NCI-H146 (cell line): ENCODE results near the gene RCSD1.

Experiments used
- DNase-seq: peaks from one replicate; lab custom pipeline; 2025; lab: John Stamatoyannopoulos, UW

RCSD1 gene

DNA sequence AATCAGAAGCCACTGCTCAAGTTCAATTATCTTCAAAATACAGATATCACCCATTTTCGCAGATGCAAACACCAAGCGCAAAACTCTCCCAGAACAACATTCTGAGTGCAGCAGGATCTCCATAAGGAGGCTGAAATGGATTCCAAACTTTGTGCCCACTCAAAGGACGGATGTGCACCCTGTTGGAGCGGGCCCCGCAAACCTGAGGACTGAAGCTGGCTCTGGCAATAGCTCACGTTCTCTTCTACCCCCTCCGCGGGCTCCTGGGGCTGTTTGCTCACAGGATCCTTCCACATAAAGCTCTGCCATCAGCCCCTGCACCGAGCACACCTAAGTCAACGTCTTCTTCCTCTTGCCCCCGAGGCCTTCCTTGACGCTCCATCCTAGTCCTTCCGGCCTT, 11.7 kb upstream of the RCSD1 start:
- no peak for DNase-seq

DNA sequence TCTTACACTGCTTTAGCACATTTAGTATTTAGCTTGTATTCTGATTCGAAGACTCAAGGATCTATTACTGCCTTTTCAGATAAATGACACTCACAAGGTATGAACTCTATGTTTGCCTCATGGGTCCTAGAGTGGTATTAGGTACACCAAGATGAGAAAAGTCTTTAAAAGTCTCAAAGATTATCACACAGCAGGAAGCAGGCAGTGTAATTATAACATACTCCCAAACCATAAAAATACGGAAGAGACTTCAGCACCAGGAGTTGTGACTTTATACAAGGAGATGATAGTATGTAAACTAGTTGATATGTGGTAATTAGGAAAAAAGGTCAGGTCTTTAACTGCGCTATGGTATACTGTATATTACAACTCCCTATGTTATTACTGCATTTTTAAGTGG, 11.2 kb upstream of the RCSD1 start:
- no peak for DNase-seq

DNA sequence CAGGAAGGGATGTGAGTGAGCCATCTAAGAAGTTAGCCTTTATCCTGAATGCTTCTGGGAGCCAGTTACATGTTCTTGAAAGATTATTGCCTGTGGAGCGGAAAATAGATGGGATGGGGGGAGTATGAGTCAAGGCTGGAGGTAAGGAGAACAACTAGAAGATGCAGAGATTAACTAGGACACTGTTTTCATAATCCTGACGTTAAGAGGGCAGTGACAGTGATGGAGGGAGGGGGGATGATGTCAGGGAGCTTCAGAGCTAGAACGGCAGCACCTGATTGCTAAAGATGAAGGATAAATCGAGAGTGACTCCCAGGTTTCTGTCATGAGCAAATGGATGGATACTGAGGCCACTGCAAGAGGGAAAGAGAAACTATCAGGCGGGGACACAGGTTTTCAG, 10.0 kb upstream of the RCSD1 start:
- DNase-seq: no peak

DNA sequence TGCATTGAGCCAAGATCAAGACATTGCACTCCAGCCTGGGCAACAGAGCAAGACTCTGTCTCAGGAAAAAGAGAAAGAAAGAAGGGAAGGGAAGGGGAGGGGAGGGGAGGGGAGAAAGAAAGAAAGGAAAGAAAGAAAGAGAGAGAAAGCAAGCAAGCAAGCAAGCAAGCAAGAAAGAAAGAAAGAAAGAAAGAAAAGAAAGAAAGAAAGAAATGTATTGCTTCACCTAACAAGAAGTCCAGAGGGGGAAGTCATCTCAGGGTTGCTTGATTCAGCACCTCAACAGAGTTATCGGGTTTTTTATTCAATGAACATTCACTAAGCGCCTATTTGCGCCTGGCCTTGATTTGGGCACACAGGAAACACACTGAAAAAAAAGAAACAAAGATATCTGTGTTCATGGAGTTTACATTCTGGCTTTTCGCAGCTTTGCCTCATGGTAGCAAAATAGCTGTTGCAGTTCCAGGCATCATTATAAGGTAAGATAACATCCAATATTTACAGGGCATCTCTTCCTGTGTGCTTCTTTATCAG, 8.2 kb upstream of the RCSD1 start:
- DNase-seq: no peak

DNA sequence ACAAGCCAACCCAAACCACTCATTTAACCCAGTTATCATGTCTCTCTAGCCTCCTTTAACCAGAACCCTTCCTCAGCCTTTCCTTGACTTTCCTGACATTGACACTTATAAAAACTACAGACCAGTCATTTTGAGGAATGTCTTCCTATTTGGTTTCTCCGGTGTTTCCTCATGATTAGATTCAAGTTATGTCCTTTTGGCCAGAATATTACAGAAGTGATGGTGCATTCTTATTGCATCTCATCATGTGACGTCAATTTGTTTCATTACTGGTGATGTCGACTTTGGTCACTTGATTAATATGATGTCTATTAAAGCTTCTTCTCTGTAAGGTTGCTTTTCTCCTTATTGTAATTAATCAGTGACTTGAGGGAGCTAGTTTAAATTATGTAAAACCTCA, 6.1 kb upstream of the RCSD1 start:
- no peak for DNase-seq

DNA sequence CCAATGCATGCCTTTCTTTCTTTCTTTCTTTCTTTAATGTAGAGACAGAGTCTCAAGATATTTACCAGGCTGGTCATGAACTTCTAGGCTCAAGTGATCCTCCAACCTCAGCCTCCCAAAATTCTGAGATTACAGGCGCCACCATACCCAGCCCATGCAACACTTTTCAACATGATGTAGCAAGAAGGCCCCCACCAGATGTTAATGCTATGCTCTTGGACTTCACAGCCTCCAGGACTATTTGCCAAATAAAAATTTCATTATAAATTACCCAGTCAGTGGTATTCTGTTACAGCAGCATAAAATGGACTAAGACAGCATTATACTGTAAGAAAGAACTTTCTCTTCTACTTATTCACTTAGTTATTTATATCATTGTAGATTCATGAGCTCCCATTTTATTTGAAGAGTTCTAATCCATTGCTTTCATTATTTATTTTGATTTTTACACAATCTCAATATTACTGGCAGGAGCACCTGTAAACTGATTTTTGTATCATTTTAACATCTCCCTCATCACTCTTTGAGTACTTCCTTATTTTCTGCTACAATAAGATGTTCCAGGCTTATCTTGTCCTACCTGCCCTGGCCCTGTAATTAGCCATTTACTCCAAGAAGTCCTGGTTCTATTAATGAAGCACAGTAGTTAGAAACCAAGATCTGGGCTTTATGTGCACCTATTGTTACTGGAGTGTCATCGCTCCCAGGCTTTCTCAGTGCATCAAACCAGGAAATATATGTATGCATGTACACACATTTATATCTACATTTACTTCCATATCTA, 4.8 kb upstream of the RCSD1 start:
- DNase-seq: no peak

DNA sequence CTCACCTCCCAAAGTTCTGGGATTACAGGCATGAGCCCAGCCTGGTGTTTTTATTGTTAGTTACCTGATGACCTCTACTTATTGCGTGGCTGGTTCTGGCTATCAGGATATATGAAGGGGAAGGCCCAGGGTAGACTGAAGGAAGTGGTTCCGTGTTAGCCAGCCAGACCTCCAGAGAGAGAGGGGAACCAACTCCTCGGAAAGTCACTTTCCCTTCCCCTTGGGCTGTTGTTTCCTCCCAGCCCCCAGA, 2.5 kb upstream of the RCSD1 start:
- DNase-seq: no peak

DNA sequence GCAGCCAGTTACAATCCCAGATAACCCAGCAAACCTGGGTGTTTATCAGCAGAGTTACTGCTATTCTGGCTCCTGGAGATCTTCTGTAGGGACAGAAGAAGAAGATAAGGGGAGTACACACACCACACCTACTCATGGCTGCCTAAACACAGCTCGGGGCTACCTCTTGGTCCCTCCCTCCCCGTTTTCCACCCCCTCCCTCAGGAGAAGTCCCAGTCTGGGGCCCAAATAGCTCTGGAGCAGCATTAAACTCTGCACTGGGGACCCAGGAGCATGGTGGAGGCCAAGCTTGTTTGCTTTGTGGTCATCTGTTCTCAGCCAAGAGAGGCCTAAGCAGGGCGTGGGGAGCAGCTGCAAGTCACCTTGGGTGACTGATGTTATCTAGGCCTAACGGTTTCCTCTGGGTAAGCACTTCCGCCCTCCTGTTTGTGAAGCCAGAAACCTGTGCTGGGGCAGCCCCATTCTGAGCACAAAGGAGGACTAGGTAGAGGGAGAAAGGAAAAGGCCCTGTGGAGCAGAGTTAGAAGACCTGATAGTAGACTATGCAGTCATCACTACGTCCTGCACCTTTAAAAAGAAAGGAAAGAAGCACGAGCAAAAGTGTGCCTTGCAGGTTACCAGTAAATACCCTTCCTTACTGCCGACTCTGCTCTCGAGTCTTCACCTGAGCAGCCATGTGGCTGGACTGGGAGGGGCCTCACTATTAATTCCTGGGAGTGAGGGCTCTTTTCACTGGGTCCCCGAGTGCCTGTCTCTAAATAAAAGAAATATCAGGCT, 2.0 kb upstream of the RCSD1 start:
- DNase-seq: no peak

DNA sequence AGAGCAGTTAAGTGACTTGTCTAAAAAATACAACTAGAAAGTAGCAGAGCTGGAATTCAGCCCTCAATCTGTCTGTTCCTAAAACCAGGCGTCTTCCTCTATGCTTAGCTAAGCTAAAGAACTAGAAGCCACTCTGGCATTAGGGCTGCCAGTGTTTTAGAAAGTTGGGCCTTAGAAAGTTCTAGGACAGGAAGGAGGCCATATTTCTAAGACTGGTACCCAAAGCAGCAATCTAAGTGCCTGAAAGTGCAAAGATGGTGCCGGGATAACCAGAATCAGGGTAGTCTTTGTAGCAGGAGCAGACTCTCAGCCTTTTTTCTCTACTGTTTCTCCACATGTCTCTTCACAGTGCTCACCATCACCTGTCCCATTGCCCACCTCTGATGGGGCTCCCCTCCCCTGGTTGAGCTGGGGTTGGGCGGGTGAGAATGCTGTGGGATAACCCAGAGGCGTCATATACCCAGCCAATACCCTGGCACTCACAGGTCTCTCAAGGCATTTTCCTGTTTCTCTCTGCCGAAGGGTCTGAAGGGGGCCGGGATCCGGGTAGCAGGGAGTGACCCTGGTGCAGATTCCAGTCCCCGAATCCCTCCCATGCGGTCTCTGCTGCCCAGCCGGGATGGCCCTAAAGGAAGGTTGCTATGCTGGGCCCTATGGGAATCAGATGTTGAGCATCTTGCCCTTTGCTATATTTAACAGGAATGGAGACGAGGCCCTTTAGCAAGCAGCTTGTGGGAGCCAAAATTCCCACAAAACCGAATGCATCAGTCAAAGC, 1.1 kb upstream of the RCSD1 start:
- DNase-seq: no peak

DNA sequence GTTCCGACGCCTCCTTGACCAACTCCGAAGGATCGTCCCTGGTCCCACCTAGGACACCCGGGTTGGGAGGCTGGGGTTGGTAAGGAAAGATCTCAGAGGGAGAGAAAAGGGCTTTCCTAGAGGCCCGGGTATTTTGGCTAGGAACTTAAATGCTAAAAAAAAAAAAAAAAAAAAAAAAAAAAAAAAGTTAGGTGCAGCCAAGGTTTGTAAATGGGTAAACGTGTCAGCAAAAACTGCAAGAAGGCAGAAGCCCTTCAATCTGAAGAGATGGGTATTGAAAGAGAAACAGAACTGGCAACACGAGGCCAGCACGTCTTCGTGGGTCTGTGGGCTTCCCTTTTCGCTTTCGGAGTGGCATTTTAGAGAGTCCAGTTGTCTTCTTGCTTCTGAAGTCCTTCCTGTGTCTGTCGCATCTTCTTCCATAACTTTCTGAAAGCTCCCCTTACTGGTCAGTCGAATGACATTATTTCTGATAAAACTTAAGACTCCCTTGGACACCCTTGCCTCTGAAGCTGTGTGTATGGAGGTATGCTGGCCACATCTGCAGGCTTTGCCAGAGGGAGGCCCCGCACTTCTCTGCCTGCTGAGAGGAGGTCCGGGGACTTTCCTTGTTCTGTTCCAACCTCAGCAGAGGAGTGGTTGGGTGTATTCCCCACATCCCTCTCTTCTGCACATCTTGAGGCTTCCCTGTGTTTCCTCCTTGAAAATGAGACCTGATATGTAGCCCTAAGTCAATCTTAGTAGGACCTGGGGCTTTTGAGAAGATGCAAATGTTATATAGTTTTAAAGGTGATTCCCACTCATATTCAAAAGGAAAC, 745 bp downstream of the RCSD1 start:
- DNase-seq: no peak

DNA sequence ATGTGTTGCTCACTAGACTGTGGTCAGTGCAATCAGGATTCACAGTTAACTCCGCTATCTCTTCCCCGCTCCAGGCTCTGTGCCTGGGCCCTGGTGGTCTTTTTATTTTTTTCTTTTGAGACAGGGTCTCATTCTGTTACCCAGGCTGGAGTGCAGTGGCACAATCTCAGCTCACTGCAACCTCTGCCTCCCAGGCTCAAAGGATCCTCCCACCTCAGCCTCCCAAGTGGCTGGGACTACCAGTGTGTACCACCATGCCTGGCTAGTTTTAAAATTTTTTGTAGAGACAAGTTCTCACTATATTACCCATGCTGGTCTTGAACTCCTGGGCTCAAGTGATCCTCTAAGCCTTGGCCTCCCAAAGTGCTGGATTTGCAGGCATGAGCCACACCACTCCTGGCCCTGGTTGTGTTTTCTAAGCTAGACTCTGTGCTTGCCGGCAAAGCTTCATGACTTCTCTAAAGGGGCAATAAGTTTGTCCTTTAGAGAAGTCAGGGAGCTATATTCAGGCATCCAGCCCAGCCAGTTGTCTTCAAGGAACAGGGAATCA, 1.4 kb downstream of the RCSD1 start:
- DNase-seq: no peak

DNA sequence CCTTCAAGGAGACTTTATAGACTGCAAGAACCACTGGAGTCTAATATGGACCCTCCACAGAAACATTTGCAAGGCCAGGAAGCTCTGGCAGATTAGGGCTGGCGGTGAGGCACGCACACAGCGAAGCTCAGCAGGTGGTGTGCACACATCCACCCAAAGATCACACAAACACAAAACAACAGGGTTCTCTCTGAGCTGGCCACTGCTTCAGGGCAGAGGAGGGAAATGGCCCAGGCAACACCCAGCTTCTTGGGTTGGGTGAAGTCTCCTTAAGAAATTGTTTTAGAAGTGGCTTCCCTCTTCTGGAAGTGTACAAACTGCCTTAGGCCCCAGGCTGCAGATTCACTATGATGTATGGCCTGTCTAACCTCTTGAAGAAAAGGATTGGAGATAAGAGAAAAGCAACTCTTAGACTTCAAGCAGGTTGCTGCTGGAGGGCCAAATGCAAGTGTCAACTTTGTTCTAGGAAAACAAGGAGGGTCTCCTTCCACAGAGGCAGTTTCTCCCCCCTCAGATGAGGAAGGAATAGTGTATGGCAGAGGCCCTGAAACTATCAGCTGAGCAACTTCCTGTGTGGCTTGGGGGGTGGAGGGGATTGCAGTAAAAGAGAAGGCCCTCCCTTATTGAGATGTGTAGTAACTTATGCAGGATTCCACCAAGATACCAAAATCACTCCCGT, 2.0 kb downstream of the RCSD1 start:
- DNase-seq: no peak

DNA sequence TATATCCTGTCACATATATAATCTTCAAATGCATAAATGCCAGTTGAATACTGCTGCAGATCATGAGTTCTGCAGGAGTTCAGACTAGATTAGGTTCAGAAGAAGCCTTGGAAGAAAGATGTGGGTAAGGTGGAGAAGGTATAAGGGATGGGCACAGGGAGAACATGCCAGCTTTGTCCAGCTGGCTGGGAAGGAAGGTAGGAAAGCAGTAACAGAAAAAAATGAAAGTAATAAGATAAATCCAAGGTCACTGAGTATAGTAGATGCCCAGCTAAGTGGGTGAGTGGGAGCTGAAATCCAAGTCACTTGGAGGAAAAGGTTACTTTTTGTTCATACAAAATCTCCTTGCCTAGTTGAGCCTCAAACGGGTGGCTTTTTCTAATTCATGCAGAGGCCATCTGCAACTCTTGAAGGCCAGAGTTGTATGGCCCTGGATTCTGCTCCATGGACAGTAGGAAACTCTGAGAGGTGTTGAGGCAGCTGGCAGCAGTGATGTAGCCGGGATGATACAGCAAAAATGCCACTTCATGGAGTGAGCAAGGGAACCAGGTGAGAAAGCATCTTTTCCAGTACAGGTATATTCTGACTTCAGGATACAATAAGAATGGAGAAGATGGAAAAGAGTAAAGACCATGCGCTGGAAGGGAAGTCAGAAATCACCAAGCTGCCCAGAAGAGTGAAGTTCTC, 3.4 kb downstream of the RCSD1 start:
- DNase-seq: no peak

DNA sequence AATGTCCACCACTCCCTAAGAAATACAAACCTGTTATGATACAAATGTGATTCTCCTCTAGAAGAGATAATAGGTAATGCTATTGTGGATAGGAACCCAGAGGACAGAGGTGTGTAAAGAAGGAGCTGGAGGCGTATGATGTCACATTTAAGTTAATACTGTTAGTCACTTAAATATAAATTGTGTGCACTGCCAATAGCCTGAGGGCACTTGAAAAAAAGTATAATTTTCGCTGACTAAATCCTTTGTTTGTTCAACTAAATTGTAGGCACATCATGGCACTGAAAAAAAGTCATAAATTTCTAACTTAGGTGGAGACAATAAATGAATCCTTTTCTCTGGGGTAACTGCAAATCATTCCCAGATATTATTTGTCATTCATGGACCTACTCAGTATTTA, 4.4 kb downstream of the RCSD1 start:
- peak; percentile 46 for DNase-seq

DNA sequence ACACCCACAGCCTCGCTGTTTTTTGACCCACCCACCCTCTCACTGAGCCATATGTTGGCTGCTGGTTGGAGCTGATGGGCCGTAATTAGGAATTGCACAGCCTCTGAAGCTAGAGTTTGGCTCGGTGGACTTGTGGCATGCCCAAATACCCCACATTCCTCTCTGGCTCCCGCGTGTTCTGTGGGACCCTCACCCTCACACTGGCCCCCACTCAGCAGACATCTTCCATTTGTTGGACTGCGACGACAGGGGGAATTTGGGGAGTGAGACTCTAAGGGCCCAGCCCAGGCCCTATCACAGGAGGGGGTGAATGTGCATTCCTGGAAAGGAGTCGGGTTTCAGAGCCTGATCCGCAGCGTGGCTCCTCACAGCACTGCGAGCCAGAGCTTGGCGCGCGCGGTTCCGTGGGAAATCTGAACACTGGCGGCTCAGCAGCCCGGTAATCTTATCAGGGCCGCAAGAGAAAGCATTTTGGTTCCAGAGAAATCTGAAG, 5.2 kb downstream of the RCSD1 start:
- no peak for DNase-seq

DNA sequence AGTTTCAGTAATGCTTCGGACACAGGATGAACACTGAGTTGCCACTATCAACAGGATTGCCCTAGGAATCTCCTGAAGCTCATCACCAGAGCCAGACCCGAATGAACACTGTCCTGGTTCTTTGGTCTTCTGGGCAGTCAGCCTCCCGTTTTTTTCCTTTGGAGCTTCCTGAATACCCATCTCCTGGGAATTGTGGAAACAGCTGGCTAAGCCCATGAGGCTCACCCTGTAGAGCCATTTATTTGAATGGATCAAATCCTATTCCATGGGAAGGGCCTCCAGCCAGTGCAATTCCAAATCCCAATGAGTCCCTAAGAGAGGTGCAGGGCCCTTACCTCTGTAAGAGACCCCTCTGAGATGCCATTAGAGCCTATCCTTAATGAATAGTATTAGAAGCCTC, 5.9 kb downstream of the RCSD1 start:
- DNase-seq: no peak

DNA sequence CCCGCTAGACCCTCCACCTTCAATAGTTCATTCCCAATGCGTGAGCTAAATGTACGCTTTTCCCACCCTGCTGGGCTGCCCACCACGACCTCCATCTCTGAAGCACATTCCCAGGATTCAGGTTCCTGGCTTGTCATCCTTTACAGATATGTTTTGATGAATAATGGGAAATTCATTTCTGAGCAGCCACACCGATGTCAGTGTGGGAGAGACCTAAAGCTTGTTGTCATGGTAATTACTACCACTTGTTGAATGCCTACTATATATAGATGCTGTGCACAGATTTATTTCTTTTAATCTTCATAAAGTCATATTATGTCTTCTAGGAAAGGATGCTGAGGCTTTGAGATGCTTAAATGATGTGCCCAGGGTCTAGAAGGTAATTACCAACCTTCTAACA, 8.0 kb downstream of the RCSD1 start:
- no peak for DNase-seq

DNA sequence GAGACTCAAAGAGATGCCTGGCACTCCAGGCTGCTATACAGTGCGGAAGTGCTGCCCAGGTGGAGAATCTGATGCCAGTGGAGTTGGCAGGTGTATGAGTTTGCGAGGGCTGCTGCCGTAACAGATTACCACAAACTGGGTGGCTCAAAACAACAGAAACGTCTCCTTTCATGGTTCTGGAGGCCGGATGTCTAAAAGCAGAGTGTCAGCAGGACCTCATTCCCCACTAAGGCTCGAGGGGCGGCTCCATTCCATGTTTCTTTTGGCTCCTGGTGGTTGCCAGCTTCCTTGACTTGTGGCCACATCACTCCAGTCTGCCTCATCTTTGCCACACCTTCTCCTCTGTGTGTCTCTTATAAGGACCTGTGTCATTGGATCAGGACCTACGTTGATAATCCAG, 10.0 kb downstream of the RCSD1 start:
- no peak for DNase-seq

DNA sequence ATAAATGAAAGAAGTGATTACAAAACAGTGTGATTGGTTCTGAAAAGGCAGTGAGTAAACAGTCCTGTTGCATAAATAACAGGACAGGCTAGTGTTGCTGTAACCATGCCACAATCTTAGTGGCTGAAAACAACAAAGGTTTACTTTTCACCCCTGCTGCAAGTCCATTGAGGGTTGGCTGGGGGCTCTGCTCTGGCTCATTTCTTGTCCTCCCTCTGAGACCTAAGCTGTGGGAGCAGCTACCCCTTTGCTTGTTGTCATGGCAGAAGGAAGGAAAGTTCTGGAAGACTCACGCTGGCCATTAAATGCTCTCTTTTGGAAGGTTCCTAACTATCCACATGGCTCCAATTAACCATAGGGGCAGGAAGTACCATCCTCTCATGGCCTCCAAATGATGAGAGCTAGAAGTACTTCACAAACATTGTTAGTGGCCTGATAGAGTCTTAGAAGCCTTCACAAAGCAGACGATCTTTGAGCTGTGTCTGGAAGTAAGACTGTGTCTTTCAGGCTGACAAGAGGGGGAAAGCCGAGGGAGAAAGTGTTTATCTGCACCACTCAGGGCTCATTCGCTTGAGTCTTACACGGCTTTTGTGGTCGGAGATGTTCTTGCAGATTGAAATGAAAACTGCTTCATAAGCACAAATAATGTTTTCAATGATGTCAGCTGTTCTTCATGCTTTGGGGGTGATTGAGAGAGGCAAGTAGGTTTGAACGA, 11.9 kb downstream of the RCSD1 start:
- DNase-seq: no peak

DNA sequence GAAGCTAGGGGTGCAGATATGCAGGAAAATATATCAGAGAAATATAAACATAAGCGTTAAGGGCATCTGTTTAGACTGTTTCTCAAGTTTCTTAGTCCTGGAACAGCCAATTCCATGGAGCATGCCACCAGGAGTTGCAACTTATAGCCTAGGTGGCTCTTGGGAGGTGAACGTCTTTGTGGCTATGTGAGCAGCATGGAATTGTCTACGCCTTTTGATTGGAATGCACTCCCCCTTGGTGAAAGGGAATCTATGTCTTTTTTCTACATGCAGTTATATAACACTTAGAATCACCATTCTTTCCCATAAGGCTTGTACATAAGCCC, 12.4 kb downstream of the RCSD1 start:
- no peak for DNase-seq
